Limb (tissue), 2 donors: ENCODE data around the gene LRP5.
A peak's percentile ranks its signal among the peaks of the same experiment; 100 is the strongest.
"Not testable (repeated sequence)": the region's sequence is repeated elsewhere in the genome, so short reads cannot be mapped to it uniquely, and the experiment has no call there.

Experiments used
- DNase-seq, 2 donors: peaks; one replicate each; pipeline ENCODE4 v3.0.0-alpha.2; 2016; ENCODE audit errors: extremely low spot score in 2 of 2

Gene LRP5

DNA sequence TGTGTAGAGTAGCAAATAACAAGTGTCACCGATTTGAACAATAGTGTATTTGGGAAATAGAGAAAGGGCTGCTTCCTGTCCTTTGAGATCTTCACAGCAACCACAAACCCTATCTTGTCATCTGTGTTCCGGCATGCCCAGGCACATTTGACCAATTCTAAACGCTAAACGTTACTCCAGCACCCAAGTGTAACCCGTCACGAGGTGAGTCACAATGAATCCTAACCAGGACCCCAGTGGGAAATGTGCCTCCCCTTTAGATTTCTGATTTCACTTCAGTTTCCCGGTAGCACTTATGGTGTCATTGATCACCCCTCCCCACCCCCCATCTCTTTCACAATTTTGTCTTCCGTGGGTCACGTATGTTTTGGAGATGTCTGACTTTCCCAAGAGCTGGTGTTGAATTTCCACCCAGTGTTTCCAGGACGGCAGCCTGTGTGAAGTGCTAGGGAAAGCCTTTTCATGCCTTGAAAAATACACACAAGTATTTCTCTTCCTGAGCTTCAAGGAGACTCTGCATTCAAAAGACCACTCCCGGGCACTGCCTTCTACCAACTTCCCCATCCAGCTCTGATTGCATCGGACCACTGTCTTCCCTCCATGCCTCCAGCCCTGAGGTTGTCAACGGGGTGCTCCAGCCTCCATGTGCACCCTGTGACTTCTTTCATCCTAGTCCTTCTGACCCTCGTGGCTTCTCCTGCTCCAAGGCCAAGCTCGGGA, 30.1 kb upstream of the LRP5 start:
- no peak for DNase-seq

DNA sequence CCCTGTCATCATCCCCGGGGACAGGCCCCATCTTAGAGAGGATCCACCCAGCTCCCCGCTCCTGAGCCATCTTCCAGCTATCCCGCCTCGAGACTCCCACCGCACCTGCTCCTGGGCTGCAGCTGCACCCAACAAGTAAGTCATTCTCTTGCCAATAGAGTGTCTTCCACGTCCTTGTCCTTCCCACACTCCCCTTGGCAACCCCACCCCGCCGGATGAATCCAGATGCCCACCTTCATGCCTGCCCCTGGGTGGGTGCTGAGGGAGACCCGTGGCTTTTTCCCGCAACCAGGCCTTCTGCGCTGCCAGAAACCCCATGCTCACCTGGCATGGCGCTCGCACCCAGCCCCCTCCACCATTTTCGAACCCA, 29.5 kb upstream of the LRP5 start:
- DNase-seq = no peak

GRCh38 chr11:68284588-68284987, 27.8 kb upstream of the LRP5 start:
- not testable (repeated sequence) for DNase-seq

DNA sequence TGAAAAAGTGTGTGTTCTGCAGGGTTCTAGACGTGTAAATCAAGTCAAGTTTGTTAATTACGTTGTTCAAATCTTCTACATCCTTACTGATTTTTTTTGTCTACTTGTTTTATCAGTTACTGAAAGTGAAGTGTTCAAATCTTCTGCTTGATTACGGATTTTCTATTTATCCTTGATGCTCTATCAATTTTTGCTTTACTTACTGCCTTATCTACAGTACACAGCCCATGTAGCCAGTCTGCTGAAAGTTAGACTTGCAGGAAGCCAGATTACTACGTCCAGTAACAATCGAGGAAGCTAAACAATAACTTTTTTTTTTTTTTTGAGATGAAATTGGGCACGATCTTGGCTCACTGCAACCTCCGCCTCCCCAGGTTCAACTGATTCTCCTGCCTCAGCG, 25.0 kb upstream of the LRP5 start:
- DNase-seq = no peak

GRCh38 chr11:68289456-68289855, 22.9 kb upstream of the LRP5 start:
- no peak for DNase-seq

DNA sequence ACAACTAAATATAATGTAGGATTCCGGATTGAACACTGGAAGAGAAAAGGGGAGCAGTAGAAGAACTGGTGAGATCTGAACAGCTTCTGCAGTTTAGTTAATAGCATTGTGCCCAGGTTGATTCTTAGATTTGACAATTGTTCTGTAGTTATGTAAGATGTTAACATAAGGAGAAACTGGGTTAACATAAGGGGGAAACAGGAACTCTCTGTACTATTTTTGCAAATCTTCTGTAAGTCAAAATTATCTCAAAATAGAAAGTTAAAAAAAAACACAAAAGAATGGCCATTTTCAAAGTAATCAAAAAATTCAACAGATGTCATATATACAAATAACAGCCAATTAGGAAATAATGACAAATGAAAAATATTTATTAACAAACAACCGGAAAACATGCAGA, 18.7 kb upstream of the LRP5 start:
- DNase-seq = no peak

- DNase-seq = no peak
These were observed 17.1 kb upstream of the LRP5 start for GRCh38 chr11:68295271-68295670.

GRCh38 chr11:68295940-68296339, 16.5 kb upstream of the LRP5 start:
- no peak for DNase-seq

- DNase-seq = no peak
These were observed 15.9 kb upstream of the LRP5 start for GRCh38 chr11:68296344-68297051.

GRCh38 chr11:68297052-68297378, 15.4 kb upstream of the LRP5 start:
- no peak for DNase-seq

GRCh38 chr11:68297494-68297811, 14.9 kb upstream of the LRP5 start:
- DNase-seq = no peak

GRCh38 chr11:68297812-68298658, 14.4 kb upstream of the LRP5 start:
- peak; percentile 67 to 87 for DNase-seq

DNA sequence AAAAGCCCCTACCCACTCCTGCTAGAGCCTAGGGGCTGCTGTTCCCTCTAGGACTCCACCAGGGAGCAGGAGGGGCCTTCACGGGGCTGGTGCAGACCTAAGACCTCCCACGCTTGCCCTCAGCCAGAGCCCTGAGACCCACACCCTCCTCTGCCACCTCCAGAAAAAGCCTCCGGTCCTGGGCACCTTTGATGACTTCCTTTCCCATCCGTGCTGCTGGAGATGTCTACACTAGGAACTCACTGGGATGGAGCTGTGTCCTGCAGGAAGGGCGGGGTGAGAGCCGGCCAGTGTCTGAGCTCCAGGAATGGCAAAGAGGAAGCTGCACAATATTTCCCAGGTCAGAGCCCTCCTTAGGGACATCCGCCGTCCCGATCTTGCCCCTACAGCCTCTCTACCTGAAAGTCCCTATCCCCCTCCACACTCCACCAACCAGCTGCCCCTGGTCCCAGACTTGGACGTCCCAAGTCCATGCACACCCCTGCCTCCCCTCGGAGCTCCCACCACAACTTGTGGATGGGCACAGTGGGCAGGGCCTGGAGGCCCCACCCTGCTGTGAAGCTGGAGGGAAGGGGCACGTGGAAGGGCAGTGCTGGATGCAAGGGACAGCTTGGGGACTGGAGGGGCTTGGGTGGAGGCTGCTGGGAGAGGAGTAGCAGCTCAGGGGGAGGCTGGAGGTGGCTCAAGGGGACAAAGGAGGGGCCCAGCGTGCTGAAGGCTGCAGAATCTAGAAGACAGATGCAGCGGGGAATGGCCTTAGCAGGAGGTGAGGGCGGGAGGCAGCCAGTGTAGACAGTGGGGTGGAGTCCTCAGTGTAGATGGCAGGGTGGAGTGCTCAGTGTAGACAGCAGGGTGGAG, 13.5 kb upstream of the LRP5 start:
- no peak for DNase-seq

DNA sequence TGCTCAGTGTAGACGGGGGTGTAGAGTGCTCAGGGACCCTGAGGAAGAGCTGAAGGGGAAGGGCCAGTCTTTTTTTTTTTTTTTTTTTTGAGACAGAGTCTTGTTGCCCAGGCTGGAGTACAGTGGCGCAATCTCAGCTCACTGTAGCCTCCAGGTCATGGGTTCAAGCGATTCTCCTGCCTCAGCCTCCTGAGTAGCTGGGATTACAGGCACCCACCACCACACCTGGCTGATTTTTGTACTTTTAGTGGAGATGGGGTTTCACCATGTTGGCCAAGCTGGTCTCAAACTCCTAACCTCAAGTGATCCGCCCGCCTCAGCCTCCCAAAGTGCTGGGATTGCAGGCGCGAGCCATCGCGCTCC, 12.9 kb upstream of the LRP5 start:
- not testable (repeated sequence) for DNase-seq

GRCh38 chr11:68300076-68300830, 12.1 kb upstream of the LRP5 start:
- DNase-seq = no peak

- DNase-seq = no peak
These were observed 10.1 kb upstream of the LRP5 start for GRCh38 chr11:68302256-68302655.

GRCh38 chr11:68302670-68303069, 9.7 kb upstream of the LRP5 start:
- no peak for DNase-seq

DNA sequence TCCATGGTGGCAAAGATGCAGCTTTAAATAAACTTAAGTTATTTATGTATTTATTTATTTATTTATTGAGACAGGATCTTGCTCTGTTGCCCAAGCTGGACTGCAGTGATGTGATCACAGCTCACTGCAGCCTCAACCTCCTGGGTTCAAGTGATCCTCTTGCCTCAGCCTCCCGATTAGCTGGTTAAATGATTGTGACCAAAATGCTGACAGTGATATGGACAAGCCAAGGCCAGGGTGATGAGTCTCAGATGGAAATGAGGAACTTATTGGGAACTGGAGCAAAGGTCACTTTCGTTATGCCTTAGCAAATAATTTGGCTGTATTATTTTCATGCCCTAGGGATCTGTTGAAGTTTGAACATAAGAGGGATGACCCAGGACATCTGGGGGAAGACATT, 9.3 kb upstream of the LRP5 start:
- DNase-seq = no peak

GRCh38 chr11:68303982-68304780, 8.2 kb upstream of the LRP5 start:
- DNase-seq = no peak

DNA sequence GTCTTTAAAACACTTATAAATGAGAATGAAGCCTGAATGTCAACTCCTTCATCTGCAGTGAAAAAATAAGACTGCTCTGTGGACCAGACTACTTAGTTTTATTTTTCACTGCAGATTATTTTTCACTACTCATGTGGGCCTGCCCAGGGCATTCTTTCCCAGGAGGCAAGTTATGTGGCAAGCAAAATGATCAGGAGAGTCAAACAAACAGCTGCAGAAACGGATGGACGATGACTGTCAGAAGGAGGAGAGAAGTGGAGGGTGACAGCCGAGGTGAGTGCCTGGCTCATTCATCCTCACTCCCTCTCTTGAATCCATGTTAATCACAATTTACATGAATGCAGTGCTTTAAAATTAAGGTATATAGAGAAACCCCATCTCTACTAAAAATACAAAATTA, 5.8 kb upstream of the LRP5 start:
- DNase-seq = no peak
